K562 (cell line): Measurements from ENCODE around the gene PNMA8B. TPM values are rescaled to one million over a fixed set of nuclear protein-coding genes. Genes with fewer than 3 reads are reported as not detected.

Source experiments
- CC2D1A ChIP-seq: fragments of 450-650 bp; IDR thresholded peaks from 2 replicates; pipeline ENCODE4 v1.6.1; 2017; ENCODE audit warnings: mild to moderate bottlenecking
- CCAR2 ChIP-seq: fragments of 200-400 bp; formaldehyde crosslinking; IDR thresholded peaks from 2 replicates; pipeline ENCODE4 v1.6.1; 2017; ENCODE audit warnings: mild to moderate bottlenecking, low read depth, low read length
- CEBPG ChIP-seq, 3 experiments: fragments of 200-800 bp in 1 of 3; sonication (Bioruptor generic) in 1 of 3; sonication (generic) in 1 of 3; formaldehyde crosslinking in 1 of 3; IDR thresholded peaks in 2 of 3; conservative IDR thresholded peaks in 1 of 3; 2 replicates each; pipeline versions ENCODE4 v1.6.1 to v1.8.0; 2016 to 2022; ENCODE audit warnings: missing compliant biosample characterization in 2 of 3, missing genetic modification characterization in 2 of 3, mild to moderate bottlenecking in 1 of 3, missing genetic modification reagents in 1 of 3
- NFIC ChIP-seq: fragments of 450-650 bp; IDR thresholded peaks from 2 replicates; pipeline ENCODE4 v1.6.1; 2017; ENCODE audit warnings: mild to moderate bottlenecking, inconsistent platforms
- ZNF431 ChIP-seq: sonication (generic); formaldehyde crosslinking; IDR thresholded peaks from 2 replicates; pipeline ENCODE4 v1.8.0; 2022; ENCODE audit warnings: mild to moderate bottlenecking, missing genetic modification reagents
- ZNF57 ChIP-seq: fragments of 450-650 bp; formaldehyde crosslinking; IDR thresholded peaks from 2 replicates; pipeline ENCODE4 v1.4.0; 2020; ENCODE audit warnings: mild to moderate bottlenecking, moderate library complexity
- ZNF586 ChIP-seq: fragments of 450-650 bp; formaldehyde crosslinking; conservative IDR thresholded peaks from 2 replicates; pipeline ENCODE4 v1.4.0; 2020; ENCODE audit warnings: mild to moderate bottlenecking, moderate library complexity
- polyA plus RNA-seq, 8 experiments: library from polyadenylated mRNA; depleted of rRNA in 4 of 8; stranded (reverse) in 5 of 8; unstranded in 3 of 8; fragments of >200 nt; fragmentation: Nextera tagmentation in 2 of 8; fragmentation: Illumina TruSeq in 1 of 8; extraction: Ambion mirVana in 2 of 8; extraction: Trizol in 1 of 8; gene quantifications; 2 replicates each; pipeline versions ENCODE4 v1.2.1 to v1.2.3, GENCODE V29; 2011 to 2014; ENCODE audit warnings: inconsistent platforms in 1 of 8, missing spikeins in 1 of 8
- total RNA-seq, 7 experiments: library from RNA; depleted of rRNA in 6 of 7; stranded (reverse); fragments of >200 nt in 6 of 7; fragmentation: Illumina TruSeq in 2 of 7; extraction: Trizol in 2 of 7; gene quantifications; 2 replicates each; pipeline versions ENCODE4 v1.2.1 to v1.2.3, GENCODE V29; 2011 to 2021; ENCODE audit warnings: low replicate concordance in 1 of 7
- TF ChIP-seq, protein P1 (sequence below), 2 experiments: IDR thresholded peaks; 2 replicates each; pipeline ENCODE4 v1.6.1; 2011; ENCODE audit warnings: borderline replicate concordance in 1 of 2, control low read depth in 1 of 2, low read depth in 1 of 2, low read length in 1 of 2, mild to moderate bottlenecking in 1 of 2, mixed read lengths in 1 of 2, moderate library complexity in 1 of 2; ENCODE audit not compliant: insufficient read depth in 1 of 2, insufficient read length in 1 of 2, poor library complexity in 1 of 2, severe bottlenecking in 1 of 2; ENCODE audit errors: extremely low read depth in 1 of 2
- TF ChIP-seq, protein P2 (sequence below), 2 experiments: fragments of 450-650 bp; IDR thresholded peaks; 2 replicates each; pipeline ENCODE4 v1.6.1; 2018; ENCODE audit warnings: mild to moderate bottlenecking in 2 of 2, low read depth in 1 of 2; ENCODE audit not compliant: partially characterized antibody in 2 of 2

PNMA8B gene
- total and polyA plus RNA-seq, 9 of the 15 experiments (the other 6 are each of a cell fraction or from before 2014, with no cell fraction given) = not detected

DNA sequence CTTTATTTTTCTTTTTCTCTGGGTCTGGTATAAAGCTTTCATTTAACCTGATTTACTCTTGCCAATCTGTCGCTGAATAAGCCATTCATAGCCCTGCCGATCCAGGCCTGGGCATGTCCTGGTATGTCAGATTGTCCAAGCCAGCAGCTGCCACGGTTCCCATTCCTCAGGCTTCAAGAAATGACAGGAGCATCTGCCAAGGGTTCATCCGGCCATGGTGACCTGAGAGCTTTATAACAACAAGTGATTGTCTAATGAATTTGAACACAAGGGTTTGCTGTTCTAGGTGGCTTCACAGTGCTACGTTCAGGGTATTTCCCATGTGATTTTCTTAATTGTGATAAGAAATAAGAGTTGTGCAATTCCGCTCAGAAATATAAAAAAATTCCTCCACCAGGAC is 44.3 kb downstream of the PNMA8B start (continued):
- TF ChIP-seq, protein P1, sequence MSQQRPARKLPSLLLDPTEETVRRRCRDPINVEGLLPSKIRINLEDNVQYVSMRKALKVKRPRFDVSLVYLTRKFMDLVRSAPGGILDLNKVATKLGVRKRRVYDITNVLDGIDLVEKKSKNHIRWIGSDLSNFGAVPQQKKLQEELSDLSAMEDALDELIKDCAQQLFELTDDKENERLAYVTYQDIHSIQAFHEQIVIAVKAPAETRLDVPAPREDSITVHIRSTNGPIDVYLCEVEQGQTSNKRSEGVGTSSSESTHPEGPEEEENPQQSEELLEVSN (IDR thresholded peaks at IDR 0.05; ENCODE audit: borderline replicate concordance in 1 of 2, extremely low read depth in 1 of 2, insufficient read depth in 1 of 2, insufficient read length in 1 of 2, low read depth in 1 of 2, low read length in 1 of 2, poor library complexity in 1 of 2, severe bottlenecking in 1 of 2) = no peak
- TF ChIP-seq CEBPG (CRISPR knock-in tag; IDR thresholded peaks at IDR 0.05) (no peak), CEBPG (tag; conservative IDR thresholded peaks at IDR 0.05 in 1 of 2, IDR thresholded peaks at IDR 0.05 in 1 of 2) (no peak), NFIC (no peak), CCAR2 (no peak), ZNF586 (CRISPR knock-in tag) (no peak), CC2D1A (no peak), ZNF431 (no peak), ZNF57 (no peak)
- TF ChIP-seq, protein P2, sequence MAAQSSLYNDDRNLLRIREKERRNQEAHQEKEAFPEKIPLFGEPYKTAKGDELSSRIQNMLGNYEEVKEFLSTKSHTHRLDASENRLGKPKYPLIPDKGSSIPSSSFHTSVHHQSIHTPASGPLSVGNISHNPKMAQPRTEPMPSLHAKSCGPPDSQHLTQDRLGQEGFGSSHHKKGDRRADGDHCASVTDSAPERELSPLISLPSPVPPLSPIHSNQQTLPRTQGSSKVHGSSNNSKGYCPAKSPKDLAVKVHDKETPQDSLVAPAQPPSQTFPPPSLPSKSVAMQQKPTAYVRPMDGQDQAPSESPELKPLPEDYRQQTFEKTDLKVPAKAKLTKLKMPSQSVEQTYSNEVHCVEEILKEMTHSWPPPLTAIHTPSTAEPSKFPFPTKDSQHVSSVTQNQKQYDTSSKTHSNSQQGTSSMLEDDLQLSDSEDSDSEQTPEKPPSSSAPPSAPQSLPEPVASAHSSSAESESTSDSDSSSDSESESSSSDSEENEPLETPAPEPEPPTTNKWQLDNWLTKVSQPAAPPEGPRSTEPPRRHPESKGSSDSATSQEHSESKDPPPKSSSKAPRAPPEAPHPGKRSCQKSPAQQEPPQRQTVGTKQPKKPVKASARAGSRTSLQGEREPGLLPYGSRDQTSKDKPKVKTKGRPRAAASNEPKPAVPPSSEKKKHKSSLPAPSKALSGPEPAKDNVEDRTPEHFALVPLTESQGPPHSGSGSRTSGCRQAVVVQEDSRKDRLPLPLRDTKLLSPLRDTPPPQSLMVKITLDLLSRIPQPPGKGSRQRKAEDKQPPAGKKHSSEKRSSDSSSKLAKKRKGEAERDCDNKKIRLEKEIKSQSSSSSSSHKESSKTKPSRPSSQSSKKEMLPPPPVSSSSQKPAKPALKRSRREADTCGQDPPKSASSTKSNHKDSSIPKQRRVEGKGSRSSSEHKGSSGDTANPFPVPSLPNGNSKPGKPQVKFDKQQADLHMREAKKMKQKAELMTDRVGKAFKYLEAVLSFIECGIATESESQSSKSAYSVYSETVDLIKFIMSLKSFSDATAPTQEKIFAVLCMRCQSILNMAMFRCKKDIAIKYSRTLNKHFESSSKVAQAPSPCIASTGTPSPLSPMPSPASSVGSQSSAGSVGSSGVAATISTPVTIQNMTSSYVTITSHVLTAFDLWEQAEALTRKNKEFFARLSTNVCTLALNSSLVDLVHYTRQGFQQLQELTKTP (IDR thresholded peaks at IDR 0.05; ENCODE audit: low read depth in 1 of 2, partially characterized antibody in 2 of 2) = no peak
